ENCODE results near the gene RNU5B-1.

RNU5B-1 gene

DNA sequence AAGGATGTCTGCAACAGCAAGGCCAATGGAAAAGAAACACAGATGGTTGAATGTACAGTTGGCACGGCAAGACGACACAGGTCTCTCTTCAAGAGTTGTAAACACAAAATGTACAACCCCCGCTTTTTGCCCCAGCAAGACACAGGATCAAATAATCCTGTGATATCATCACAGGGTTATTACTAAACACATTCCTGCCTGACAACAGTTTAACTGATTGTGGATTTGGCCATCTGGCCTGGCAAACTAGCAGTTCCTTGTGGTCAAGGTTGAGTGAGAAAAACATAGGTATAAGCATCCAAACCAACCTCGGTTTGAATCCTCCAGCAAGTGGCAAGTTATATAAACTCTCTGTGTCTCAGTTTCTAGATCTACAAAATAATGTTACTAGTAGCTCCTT lies 41.2 kb upstream of the RNU5B-1 start:
- H3K27me3 ChIP-seq (ENCODE audit: low read length) = no peaks in the 10 kb centered on the region
- no peak overlapping the region for H2AFZ ChIP-seq (ENCODE audit: low read depth, low read length, severe bottlenecking)
- H4K20me1 ChIP-seq (ENCODE audit: low read depth, low read length) = no peaks in the 10 kb centered on the region
- no peak overlapping the region for H3K9ac ChIP-seq (ENCODE audit: low read length)
- H3F3A ChIP-seq (ENCODE audit: insufficient read depth) = no peaks in the 10 kb centered on the region
- no peak overlapping the region for H3K4me3 ChIP-seq (ENCODE audit: insufficient read depth, low read length, poor library complexity, severe bottlenecking)
- H3K4me2 ChIP-seq (ENCODE audit: low read depth, low read length, poor library complexity, severe bottlenecking) = no peak overlapping the region
- no peak overlapping the region for H3K27ac ChIP-seq (ENCODE audit: low read depth, low read length)
- no peaks in the 10 kb centered on the region for H3K36me3 ChIP-seq (ENCODE audit: low read length)
- TF ChIP-seq, protein P1, sequence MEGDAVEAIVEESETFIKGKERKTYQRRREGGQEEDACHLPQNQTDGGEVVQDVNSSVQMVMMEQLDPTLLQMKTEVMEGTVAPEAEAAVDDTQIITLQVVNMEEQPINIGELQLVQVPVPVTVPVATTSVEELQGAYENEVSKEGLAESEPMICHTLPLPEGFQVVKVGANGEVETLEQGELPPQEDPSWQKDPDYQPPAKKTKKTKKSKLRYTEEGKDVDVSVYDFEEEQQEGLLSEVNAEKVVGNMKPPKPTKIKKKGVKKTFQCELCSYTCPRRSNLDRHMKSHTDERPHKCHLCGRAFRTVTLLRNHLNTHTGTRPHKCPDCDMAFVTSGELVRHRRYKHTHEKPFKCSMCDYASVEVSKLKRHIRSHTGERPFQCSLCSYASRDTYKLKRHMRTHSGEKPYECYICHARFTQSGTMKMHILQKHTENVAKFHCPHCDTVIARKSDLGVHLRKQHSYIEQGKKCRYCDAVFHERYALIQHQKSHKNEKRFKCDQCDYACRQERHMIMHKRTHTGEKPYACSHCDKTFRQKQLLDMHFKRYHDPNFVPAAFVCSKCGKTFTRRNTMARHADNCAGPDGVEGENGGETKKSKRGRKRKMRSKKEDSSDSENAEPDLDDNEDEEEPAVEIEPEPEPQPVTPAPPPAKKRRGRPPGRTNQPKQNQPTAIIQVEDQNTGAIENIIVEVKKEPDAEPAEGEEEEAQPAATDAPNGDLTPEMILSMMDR (IDR thresholded peaks at IDR 0.05; ENCODE audit: insufficient read depth, low read length, poor library complexity, severe bottlenecking) = no peak
- no peak for TF ChIP-seq EZH2phosphoT487 (conservative IDR thresholded peaks at IDR 0.05; ENCODE audit: low read length)
- no peaks in the 10 kb centered on the region for H3K9me3 ChIP-seq (ENCODE audit: insufficient read depth, low read length)
- H3K79me2 ChIP-seq (ENCODE audit: insufficient read depth, low read length) = no peaks in the 10 kb centered on the region
- no peaks in the 10 kb centered on the region for H3K9me2 ChIP-seq (replicated peaks; ENCODE audit: insufficient read depth, low read length)

DNA sequence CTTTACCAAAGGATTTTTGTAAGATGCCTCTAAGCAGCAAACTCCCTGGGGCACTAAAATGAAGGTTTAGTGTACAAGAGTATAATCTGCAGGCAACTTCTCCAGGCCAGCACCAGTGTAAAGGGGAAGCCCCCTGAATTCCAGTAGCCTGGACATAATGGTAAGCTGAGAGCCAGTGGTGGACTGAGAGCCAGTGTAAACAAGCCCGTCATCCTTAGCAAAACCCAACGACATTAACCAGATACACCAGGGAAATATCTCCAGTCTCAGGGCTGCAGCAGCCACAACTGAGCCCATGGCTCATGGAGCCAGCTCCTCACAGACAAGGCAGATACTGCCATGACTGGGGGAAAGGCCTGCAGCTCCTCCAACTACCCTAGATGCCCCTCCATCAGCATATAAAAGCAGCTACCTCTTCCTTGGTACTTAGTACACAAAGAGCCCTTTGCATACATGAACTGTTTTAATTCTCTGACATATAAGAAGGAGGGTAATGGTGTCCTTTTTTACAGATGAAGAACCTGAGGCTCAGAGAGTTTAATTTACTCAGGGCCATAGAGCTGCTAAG lies 39.5 kb upstream of the RNU5B-1 start:
- Histone ChIP-seq H3K9ac (ENCODE audit: low read length) (no peak overlapping the region), H3K27me3 (ENCODE audit: low read length) (no peaks in the 10 kb centered on the region), H3F3A (ENCODE audit: insufficient read depth) (no peaks in the 10 kb centered on the region), H3K36me3 (ENCODE audit: low read length) (no peaks in the 10 kb centered on the region), H3K9me2 (replicated peaks; ENCODE audit: insufficient read depth, low read length) (no peaks in the 10 kb centered on the region), H3K79me2 (ENCODE audit: insufficient read depth, low read length) (no peaks in the 10 kb centered on the region), H4K20me1 (ENCODE audit: low read depth, low read length) (no peaks in the 10 kb centered on the region), H3K4me3 (ENCODE audit: insufficient read depth, low read length, poor library complexity, severe bottlenecking) (no peak overlapping the region), H3K27ac (ENCODE audit: low read depth, low read length) (no peak overlapping the region), H2AFZ (ENCODE audit: low read depth, low read length, severe bottlenecking) (no peak overlapping the region), H3K4me2 (ENCODE audit: low read depth, low read length, poor library complexity, severe bottlenecking) (no peak overlapping the region), H3K9me3 (ENCODE audit: insufficient read depth, low read length) (no peaks in the 10 kb centered on the region)
- TF ChIP-seq, protein P1 (IDR thresholded peaks at IDR 0.05; ENCODE audit: insufficient read depth, low read length, poor library complexity, severe bottlenecking) = no peak
- no peak for TF ChIP-seq EZH2phosphoT487 (conservative IDR thresholded peaks at IDR 0.05; ENCODE audit: low read length)

DNA sequence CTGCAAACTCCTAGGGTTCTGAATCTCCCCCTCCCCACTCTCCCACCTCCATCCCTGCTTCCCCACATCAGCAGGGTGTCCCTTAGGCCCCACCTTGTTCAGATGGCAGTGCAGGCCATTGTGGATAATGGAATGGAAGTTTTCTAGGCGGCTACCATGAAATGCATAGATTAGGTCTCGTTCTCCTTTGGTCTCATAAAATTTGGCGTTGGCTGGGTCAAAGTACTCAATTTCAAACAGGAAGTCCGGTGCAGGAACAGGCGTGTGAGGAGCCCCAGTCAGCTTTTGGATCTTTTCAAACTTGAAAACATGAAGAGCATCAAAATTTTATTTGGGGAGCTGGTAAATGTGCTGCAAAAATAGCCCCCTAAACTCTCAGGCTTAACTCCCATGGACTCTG lies 38.0 kb upstream of the RNU5B-1 start:
- H3K9me2 ChIP-seq (replicated peaks; ENCODE audit: insufficient read depth, low read length) = no peaks in the 10 kb centered on the region
- H3F3A ChIP-seq (ENCODE audit: insufficient read depth) = no peaks in the 10 kb centered on the region
- no peak overlapping the region for H2AFZ ChIP-seq (ENCODE audit: low read depth, low read length, severe bottlenecking)
- no peak overlapping the region for H3K27ac ChIP-seq (ENCODE audit: low read depth, low read length)
- TF ChIP-seq EZH2phosphoT487 (conservative IDR thresholded peaks at IDR 0.05; ENCODE audit: low read length) = no peak
- TF ChIP-seq, protein P1 (IDR thresholded peaks at IDR 0.05; ENCODE audit: insufficient read depth, low read length, poor library complexity, severe bottlenecking) = no peak
- no peaks in the 10 kb centered on the region for H3K9me3 ChIP-seq (ENCODE audit: insufficient read depth, low read length)
- H3K9ac ChIP-seq (ENCODE audit: low read length) = no peak overlapping the region
- H3K36me3 ChIP-seq (ENCODE audit: low read length) = no peaks in the 10 kb centered on the region
- H4K20me1 ChIP-seq (ENCODE audit: low read depth, low read length) = no peaks in the 10 kb centered on the region
- H3K4me2 ChIP-seq (ENCODE audit: low read depth, low read length, poor library complexity, severe bottlenecking) = no peak overlapping the region
- no peaks in the 10 kb centered on the region for H3K79me2 ChIP-seq (ENCODE audit: insufficient read depth, low read length)
- H3K4me3 ChIP-seq (ENCODE audit: insufficient read depth, low read length, poor library complexity, severe bottlenecking) = no peak overlapping the region
- H3K27me3 ChIP-seq (ENCODE audit: low read length) = no peaks in the 10 kb centered on the region

All from SU-DHL-6 (cell line).